ENCODE results near the gene C14orf132. TPM values are rescaled to one million over a fixed set of nuclear protein-coding genes. Genes with fewer than 3 reads are reported as not detected.

C14orf132 gene
- total RNA-seq, 1 donor from 2014 or later, result 8.0 TPM

DNA sequence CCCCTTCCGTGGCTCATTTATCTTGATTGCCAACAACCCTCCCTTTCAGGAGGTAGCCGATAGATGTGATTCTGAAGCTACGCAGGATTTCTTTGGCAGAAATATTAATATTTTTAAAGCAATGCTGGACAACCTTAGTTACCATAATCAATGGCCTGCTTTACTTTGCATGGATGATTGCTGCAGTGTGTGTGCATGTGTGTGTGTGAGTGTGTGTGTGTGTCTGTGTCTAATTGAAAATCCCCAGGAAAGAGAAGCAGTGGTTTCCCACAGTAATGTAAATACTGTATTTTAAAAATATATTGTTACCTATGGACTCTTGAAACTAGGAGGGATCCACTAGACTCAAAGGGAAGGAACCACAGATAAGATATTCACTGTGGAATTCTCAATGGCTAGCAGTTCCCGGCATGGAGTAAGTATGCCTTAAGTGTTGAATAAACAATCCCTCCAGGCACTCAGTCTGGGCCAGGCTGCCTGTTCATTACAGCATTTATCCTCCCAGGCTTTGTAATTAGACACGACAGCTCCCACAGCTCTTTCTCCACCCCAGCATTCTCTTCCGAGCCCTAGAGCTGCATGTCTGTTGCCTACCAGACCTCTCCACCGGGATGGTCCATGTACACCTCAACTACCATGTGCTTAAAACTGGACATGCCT, 22.5 kb upstream of the C14orf132 start:
- Histone ChIP-seq H3K79me2 (ENCODE audit: insufficient read depth, low read length) (no peaks in the 10 kb centered on the region), H3K4me3 (ENCODE audit: insufficient read depth, low read depth, low read length) (no peak overlapping the region), H3K36me3 (ENCODE audit: insufficient read depth, low read length) (no peaks in the 10 kb centered on the region), H3K4me1 (ENCODE audit: insufficient read depth, low read length) (no peaks in the 10 kb centered on the region), H3K9me3 (ENCODE audit: insufficient read depth, low read depth, low read length) (no peaks in the 10 kb centered on the region), H3K9ac (ENCODE audit: low read length) (no peak overlapping the region), H3K4me2 (ENCODE audit: low read length) (no peak overlapping the region), H3K27me3 (ENCODE audit: insufficient read depth, low read length) (peaks cover 16% of the 10 kb centered on the region), H2AFZ (ENCODE audit: low read depth, low read length) (no peak overlapping the region), H3K27ac (ENCODE audit: low read depth, low read length) (no peak overlapping the region), H4K20me1 (ENCODE audit: insufficient read depth, low read length) (no peaks in the 10 kb centered on the region)
- DNase-seq (ENCODE audit: low read depth) (no peak), FAIRE-seq (no peak)
- peaks cover 2% of the 10 kb centered on the region for H3K9me3 Mint-ChIP-seq (ENCODE audit: unreplicated experiment)
- no peak overlapping the region for H3K27ac Mint-ChIP-seq (ENCODE audit: unreplicated experiment)
- no peak overlapping the region for H3K4me3 Mint-ChIP-seq (ENCODE audit: unreplicated experiment)
- H3K4me1 Mint-ChIP-seq (ENCODE audit: low read depth, unreplicated experiment), result no peaks in the 10 kb centered on the region
- H3K27me3 Mint-ChIP-seq (ENCODE audit: low read depth, unreplicated experiment), result peaks cover 21% of the 10 kb centered on the region
- H3K36me3 Mint-ChIP-seq (ENCODE audit: low read depth, unreplicated experiment), result no peaks in the 10 kb centered on the region
- no peak for TF ChIP-seq CTCF (IDR thresholded peaks at IDR 0.05; ENCODE audit: insufficient read depth, low read depth, low read length)
- no peak for TF ChIP-seq EZH2 (IDR thresholded peaks at IDR 0.05; ENCODE audit: insufficient read depth, low read length)

DNA sequence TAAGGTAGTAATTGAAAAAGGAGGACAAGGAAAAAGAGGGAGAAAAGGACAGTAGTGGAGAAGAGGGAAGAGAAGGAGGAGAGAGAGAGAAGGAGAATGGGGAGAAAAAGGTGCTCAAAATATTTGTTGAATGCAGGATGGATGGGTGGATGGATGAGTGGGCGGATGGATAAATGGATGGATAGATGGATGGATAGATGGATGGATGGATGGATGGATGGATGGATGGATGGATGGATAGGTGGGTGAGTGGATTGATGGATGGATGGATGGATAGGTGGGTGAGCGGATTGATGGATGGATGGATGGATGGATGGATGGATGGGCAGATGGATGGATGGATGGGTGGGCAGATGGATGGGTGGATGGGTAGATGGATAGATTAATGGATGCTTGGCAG, 21.3 kb upstream of the C14orf132 start:
- H3K4me3 Mint-ChIP-seq (ENCODE audit: unreplicated experiment), result no peak overlapping the region
- Histone ChIP-seq H3K9ac (ENCODE audit: low read length) (no peak overlapping the region), H3K4me1 (ENCODE audit: insufficient read depth, low read length) (no peaks in the 10 kb centered on the region), H4K20me1 (ENCODE audit: insufficient read depth, low read length) (no peaks in the 10 kb centered on the region), H3K79me2 (ENCODE audit: insufficient read depth, low read length) (no peaks in the 10 kb centered on the region), H3K27me3 (ENCODE audit: insufficient read depth, low read length) (peaks cover 20% of the 10 kb centered on the region), H3K27ac (ENCODE audit: low read depth, low read length) (no peak overlapping the region), H3K4me2 (ENCODE audit: low read length) (no peak overlapping the region), H3K36me3 (ENCODE audit: insufficient read depth, low read length) (no peaks in the 10 kb centered on the region), H2AFZ (ENCODE audit: low read depth, low read length) (no peak overlapping the region), H3K4me3 (ENCODE audit: insufficient read depth, low read depth, low read length) (no peak overlapping the region), H3K9me3 (ENCODE audit: insufficient read depth, low read depth, low read length) (no peaks in the 10 kb centered on the region)
- no peaks in the 10 kb centered on the region for H3K36me3 Mint-ChIP-seq (ENCODE audit: low read depth, unreplicated experiment)
- no peaks in the 10 kb centered on the region for H3K4me1 Mint-ChIP-seq (ENCODE audit: low read depth, unreplicated experiment)
- H3K9me3 Mint-ChIP-seq (ENCODE audit: unreplicated experiment), result peaks cover 2% of the 10 kb centered on the region
- no peak overlapping the region for H3K27ac Mint-ChIP-seq (ENCODE audit: unreplicated experiment)
- DNase-seq (ENCODE audit: low read depth), result no peak
- TF ChIP-seq EZH2 (IDR thresholded peaks at IDR 0.05; ENCODE audit: insufficient read depth, low read length) (no peak), CTCF (IDR thresholded peaks at IDR 0.05; ENCODE audit: insufficient read depth, low read depth, low read length) (no peak)
- FAIRE-seq, result no peak
- peaks cover 32% of the 10 kb centered on the region for H3K27me3 Mint-ChIP-seq (ENCODE audit: low read depth, unreplicated experiment)

Data from astrocyte (in vitro differentiated cells and primary cell).